Stimulated activated naive CD8-positive, alpha-beta T cell treated with anti-CD3 and anti-CD28 coated beads, Interleukin-15, amount 100 ng/mL, for 72 hours (primary cell): ENCODE results near the gene LMOD1.

Experiments
- ATAC-seq: fragments of 150-1000 bp; cut with Tn5 transposase; 2 replicates; pipeline ENCODE4 v1.10.0; 2021; ENCODE audit warnings: mild to moderate bottlenecking, moderate library complexity
- DNase-seq, 2 donors: peaks; one replicate each; pipeline ENCODE4 v3.0.0; 2021 to 2022
- H3K27ac Mint-ChIP-seq, 2 donors: one replicate each; pipeline ENCODE4 v1.8.0; 2022; ENCODE audit warnings: mild to moderate bottlenecking in 2 of 2, mixed read lengths in 2 of 2, moderate library complexity in 2 of 2
- H3K27me3 Mint-ChIP-seq: one replicate; pipeline ENCODE4 v1.8.0; 2022; ENCODE audit warnings: mixed read lengths
- H3K4me1 Mint-ChIP-seq: one replicate; pipeline ENCODE4 v1.8.0; 2022; ENCODE audit warnings: mild to moderate bottlenecking, mixed read lengths
- H3K4me3 Mint-ChIP-seq, 2 donors: one replicate each; pipeline ENCODE4 v1.8.0; 2022; ENCODE audit warnings: mild to moderate bottlenecking in 2 of 2, mixed read lengths in 2 of 2, moderate library complexity in 1 of 2
- H3K9me3 Mint-ChIP-seq, 2 donors: one replicate each; pipeline ENCODE4 v1.8.0; 2022; ENCODE audit warnings: mixed read lengths in 2 of 2

LMOD1 gene

GRCh38 chr1:201895120-201895665 is 51.2 kb downstream of the LMOD1 start:
- Mint-ChIP-seq H3K4me3 (no peak overlapping the region), H3K4me1 (peaks cover 11% of the 10 kb centered on the region), H3K9me3 (no peaks in the 10 kb centered on the region), H3K27me3 (peaks cover 50% of the 10 kb centered on the region), H3K27ac (no peak overlapping the region)
- ATAC-seq = no peak
- no peak for DNase-seq

GRCh38 chr1:201894343-201895119 is 51.8 kb downstream of the LMOD1 start:
- Mint-ChIP-seq H3K4me1 (peaks cover 14% of the 10 kb centered on the region), H3K27me3 (peaks cover 50% of the 10 kb centered on the region), H3K27ac (no peak overlapping the region), H3K4me3 (no peak overlapping the region), H3K9me3 (no peaks in the 10 kb centered on the region)
- no peak for ATAC-seq
- no peak for DNase-seq

DNA sequence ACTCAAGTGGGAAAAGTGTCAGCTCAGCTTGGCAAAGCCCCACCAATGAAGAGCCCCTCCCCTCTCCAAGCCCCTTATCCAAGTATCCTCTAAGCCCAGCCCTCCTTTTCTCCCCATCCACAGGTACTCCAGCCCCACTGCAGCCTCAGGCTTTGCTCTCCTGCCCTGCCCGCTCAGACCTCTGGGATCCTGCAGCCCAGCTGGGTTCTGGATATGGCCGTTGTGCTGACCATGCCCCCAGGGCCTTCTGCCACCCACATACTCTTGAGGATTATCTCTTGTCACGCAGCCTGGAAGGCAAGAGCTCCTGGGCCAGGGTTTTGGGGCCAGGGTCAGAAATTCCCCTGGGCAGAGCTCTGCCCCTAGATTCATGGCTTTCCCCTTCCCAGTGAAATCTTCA is 52.9 kb downstream of the LMOD1 start:
- ATAC-seq (no peak), DNase-seq (no peak)
- Mint-ChIP-seq H3K27ac (peak overlapping the region in 1 of 2 donors; percentile 51), H3K4me3 (no peak overlapping the region), H3K9me3 (no peaks in the 10 kb centered on the region), H3K4me1 (peaks cover 18% of the 10 kb centered on the region), H3K27me3 (peaks cover 59% of the 10 kb centered on the region)

GRCh38 chr1:201892211-201892610 is 54.1 kb downstream of the LMOD1 start:
- DNase-seq (no peak), ATAC-seq (no peak)
- Mint-ChIP-seq H3K4me1 (peaks cover 23% of the 10 kb centered on the region), H3K27me3 (peaks cover 71% of the 10 kb centered on the region), H3K9me3 (no peaks in the 10 kb centered on the region), H3K27ac (no peak overlapping the region), H3K4me3 (no peak overlapping the region)

DNA sequence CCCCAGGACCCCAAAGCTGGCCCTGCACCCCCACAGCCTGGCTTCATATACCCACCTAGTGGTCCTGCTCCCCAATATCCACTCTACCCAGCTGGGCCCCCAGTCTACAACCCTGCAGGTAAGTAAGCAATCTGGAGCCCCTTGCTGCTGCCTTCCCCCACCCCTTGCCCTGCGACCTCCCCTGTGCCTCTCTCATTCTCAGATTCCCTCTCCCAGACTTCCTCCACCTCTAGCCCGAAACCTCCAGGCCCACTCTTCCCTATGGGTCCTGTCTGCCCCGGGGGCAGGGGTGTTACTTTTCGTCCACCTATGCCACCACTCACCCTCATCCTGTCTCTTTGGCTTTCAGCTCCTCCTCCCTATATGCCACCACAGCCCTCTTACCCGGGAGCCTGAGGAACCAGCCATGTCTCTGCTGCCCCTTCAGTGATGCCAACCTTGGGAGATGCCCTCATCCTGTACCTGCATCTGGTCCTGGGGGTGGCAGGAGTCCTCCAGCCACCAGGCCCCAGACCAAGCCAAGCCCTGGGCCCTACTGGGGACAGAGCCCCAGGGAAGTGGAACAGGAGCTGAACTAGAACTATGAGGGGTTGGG is 54.8 kb downstream of the LMOD1 start:
- H3K4me3 Mint-ChIP-seq = no peak overlapping the region
- DNase-seq (no peak), ATAC-seq (no peak)
- peaks cover 78% of the 10 kb centered on the region for H3K27me3 Mint-ChIP-seq
- H3K27ac Mint-ChIP-seq = no peak overlapping the region
- peaks cover 22% of the 10 kb centered on the region for H3K4me1 Mint-ChIP-seq
- no peaks in the 10 kb centered on the region for H3K9me3 Mint-ChIP-seq

DNA sequence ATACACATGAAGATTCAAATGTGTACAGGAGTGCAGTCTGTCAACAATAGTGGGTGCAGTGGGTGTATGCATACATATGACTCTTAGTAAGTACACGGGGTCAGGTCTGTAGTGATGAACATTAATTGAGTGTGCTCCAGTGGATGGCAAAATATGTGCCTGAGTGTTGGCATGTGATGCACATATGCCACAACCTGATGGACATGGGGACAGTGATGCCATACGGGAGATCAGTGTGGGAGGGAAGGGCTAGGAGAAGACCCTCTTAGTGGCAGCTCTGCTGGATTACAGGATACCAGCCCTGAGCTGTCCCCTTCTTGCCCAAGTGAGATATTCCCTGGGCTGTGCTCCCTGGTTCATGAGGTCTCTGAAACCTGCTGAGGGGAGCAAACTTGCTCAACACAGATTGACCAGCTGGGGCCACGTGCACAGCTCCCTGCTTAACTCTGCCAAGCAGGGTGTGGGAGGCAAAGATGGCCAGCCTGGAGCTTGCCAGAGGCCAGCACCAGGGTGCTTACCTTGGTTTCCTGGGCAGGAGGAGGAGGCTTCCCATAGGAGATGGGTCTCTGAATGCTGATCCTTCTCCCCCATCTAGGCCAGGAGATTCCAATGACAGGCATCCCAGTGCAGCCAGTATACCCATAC is 55.4 kb downstream of the LMOD1 start:
- DNase-seq (no peak), ATAC-seq (no peak)
- peaks cover 81% of the 10 kb centered on the region for H3K27me3 Mint-ChIP-seq

DNA sequence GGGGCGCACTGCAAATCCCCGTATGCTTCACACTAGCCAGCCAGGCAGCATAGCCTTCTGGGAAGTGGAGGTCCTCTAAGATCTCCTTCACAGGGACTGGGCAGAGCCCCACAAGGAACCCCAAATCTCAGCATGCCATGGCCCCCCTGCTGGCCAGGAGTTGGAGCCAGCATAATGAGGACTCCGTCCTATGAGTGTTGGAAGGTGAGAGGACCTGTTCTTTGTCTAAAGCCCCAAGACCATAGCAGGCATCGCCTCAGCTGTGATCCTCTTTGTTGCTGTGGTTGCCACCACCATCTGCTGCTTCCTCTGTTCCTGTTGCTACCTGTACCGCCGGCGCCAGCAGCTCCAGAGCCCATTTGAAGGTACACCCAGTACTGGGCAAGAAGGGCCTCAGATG is 56.1 kb downstream of the LMOD1 start:
- H3K27ac Mint-ChIP-seq = no peak overlapping the region
- no peak overlapping the region for H3K4me3 Mint-ChIP-seq

More for the DNA sequence above, 55.4 kb downstream of the LMOD1 start:
- peaks cover 16% of the 10 kb centered on the region for H3K4me1 Mint-ChIP-seq
- no peaks in the 10 kb centered on the region for H3K9me3 Mint-ChIP-seq
- H3K4me3 Mint-ChIP-seq = no peak overlapping the region
- no peak overlapping the region for H3K27ac Mint-ChIP-seq

GRCh38 chr1:201889090-201889968 is 57.0 kb downstream of the LMOD1 start:
- peak; percentile 24 for ATAC-seq
- Mint-ChIP-seq H3K27ac (no peak overlapping the region), H3K27me3 (peaks cover 86% of the 10 kb centered on the region), H3K4me1 (peaks cover 12% of the 10 kb centered on the region), H3K4me3 (peak overlapping the region; percentile 56 to 65), H3K9me3 (no peaks in the 10 kb centered on the region)
- no peak for DNase-seq

More for the DNA sequence above, 56.1 kb downstream of the LMOD1 start:
- H3K4me1 Mint-ChIP-seq = peaks cover 12% of the 10 kb centered on the region
- DNase-seq (no peak), ATAC-seq (no peak)
- no peaks in the 10 kb centered on the region for H3K9me3 Mint-ChIP-seq
- H3K27me3 Mint-ChIP-seq = peaks cover 85% of the 10 kb centered on the region

GRCh38 chr1:201888282-201889089 is 57.9 kb downstream of the LMOD1 start, which contains the start of gene SHISA4:
Gene SHISA4 (plus strand): TSS chr1:201888898. CDS start chr1:201888995, 97 bp downstream.
- ATAC-seq = peak; percentile 69
- DNase-seq = no peak
- peak within 1 kb of the TSS; percentile 65 to 73 for H3K4me3 Mint-ChIP-seq
- no peaks in the 10 kb centered on the region for H3K9me3 Mint-ChIP-seq
- no peak within 1 kb of the TSS for H3K27ac Mint-ChIP-seq
- H3K27me3 Mint-ChIP-seq = peaks cover 78% of the 10 kb centered on the region
- H3K4me1 Mint-ChIP-seq = peaks cover 16% of the 10 kb centered on the region

GRCh38 chr1:201887116-201887866 is 59.1 kb downstream of the LMOD1 start:
- DNase-seq (no peak), ATAC-seq (no peak)
- Mint-ChIP-seq H3K9me3 (no peaks in the 10 kb centered on the region), H3K27ac (no peak overlapping the region), H3K27me3 (peaks cover 68% of the 10 kb centered on the region), H3K4me3 (no peak overlapping the region), H3K4me1 (peaks cover 22% of the 10 kb centered on the region)

GRCh38 chr1:201886103-201886885 is 60.1 kb downstream of the LMOD1 start:
- Mint-ChIP-seq H3K4me1 (peaks cover 22% of the 10 kb centered on the region), H3K27me3 (peaks cover 58% of the 10 kb centered on the region), H3K27ac (no peak overlapping the region), H3K4me3 (no peak overlapping the region), H3K9me3 (no peaks in the 10 kb centered on the region)
- no peak for DNase-seq
- ATAC-seq = no peak

DNA sequence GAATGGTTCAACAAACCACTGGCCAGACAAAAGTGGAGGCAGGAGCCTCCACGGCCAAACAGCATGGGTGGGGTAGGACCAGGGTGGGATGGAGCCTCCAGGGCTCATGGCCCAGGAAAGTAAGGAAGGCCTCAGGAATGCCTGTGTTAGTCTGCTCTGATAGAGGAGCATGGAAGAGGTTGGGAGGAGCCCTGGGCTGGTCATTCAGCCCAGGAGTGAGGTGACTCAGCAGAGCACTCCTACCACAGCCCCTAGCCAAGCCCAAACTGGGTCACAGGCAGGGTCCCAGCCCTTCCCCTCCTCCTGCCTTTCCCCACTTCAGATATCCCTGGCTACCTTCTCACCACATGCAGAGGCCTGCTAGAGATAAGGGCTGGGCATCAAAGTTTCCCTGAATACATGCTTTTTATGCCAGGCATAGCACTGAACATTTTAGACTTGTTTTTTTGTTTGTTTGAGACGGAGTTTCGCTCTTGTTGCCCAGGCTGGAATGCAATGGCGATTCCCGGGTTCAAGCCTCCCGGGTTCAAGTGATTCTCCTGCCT is 60.7 kb downstream of the LMOD1 start:
- H3K4me3 Mint-ChIP-seq = no peak overlapping the region

DNA sequence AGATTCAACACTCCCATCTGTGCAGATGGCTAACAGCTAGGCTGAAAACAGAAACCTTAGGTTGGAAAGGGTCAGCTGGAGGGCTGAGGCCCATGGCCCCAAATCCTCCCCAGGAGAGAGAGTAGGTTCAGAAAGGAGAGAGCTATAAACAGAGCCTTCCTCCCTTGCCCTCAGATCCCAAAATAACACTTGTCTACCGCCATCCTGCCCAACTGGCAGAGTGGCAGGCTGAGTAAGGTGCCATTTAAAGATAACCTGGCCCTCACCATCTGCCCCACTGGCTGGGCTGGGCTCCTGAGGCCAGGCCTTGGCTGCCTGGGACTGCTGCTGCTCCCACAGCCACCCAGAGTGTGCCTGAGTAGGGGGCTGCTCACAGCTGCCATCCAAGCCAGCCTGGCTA is 61.9 kb downstream of the LMOD1 start:
- Mint-ChIP-seq H3K27me3 (peaks cover 40% of the 10 kb centered on the region), H3K4me1 (peaks cover 18% of the 10 kb centered on the region), H3K4me3 (no peak overlapping the region), H3K27ac (no peak overlapping the region), H3K9me3 (no peaks in the 10 kb centered on the region)
- ATAC-seq (no peak), DNase-seq (no peak)

More for the DNA sequence above, 60.7 kb downstream of the LMOD1 start:
- DNase-seq = no peak
- Mint-ChIP-seq H3K27ac (peak overlapping the region in 1 of 2 donors; percentile 15), H3K9me3 (no peaks in the 10 kb centered on the region), H3K4me1 (peaks cover 22% of the 10 kb centered on the region), H3K27me3 (peaks cover 51% of the 10 kb centered on the region)
- ATAC-seq = no peak
